NB4 (cell line): Measurements from ENCODE around the gene COX10.
"Not testable (repeated sequence)": the region's sequence is repeated elsewhere in the genome, so short reads cannot be mapped to it uniquely, and the experiment has no call there.

Experiments used
- POLR2A ChIP-seq: IDR thresholded peaks from 2 replicates; pipeline ENCODE4 v1.6.1; 2011; ENCODE audit warnings: mild to moderate bottlenecking; ENCODE audit not compliant: insufficient read length; ENCODE audit errors: extremely low read depth
- TF ChIP-seq, protein P1 (sequence below): IDR thresholded peaks from one replicate; pipeline ENCODE4 v1.5.1; 2012; ENCODE audit warnings: low read depth, low read length

DNA sequence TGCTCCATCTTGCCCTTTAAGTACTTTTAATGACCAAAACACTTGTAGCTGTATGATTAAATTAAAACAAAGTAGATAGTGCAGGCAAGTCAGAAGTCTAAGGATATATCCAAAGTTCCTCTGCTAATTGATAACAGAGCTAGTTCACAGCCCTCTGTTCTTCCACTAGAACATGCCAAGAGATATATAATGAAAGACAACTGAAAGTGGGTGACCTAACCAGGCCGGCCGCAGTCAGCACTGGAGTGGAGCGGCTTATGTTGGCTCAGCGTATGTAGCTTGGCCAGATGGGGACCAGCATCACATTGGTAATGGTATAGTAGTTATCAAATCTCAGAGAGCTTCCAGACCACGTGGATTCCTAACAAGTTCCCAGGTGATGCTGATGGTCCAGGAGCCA is 115.2 kb downstream of the COX10 start:
- not testable (repeated sequence) for TF ChIP-seq POLR2A
- TF ChIP-seq, protein P1, sequence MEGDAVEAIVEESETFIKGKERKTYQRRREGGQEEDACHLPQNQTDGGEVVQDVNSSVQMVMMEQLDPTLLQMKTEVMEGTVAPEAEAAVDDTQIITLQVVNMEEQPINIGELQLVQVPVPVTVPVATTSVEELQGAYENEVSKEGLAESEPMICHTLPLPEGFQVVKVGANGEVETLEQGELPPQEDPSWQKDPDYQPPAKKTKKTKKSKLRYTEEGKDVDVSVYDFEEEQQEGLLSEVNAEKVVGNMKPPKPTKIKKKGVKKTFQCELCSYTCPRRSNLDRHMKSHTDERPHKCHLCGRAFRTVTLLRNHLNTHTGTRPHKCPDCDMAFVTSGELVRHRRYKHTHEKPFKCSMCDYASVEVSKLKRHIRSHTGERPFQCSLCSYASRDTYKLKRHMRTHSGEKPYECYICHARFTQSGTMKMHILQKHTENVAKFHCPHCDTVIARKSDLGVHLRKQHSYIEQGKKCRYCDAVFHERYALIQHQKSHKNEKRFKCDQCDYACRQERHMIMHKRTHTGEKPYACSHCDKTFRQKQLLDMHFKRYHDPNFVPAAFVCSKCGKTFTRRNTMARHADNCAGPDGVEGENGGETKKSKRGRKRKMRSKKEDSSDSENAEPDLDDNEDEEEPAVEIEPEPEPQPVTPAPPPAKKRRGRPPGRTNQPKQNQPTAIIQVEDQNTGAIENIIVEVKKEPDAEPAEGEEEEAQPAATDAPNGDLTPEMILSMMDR: not testable (repeated sequence)
